Chondrocyte (in vitro differentiated cells): ENCODE data around the gene CEP135. TPM values are rescaled to one million over a fixed set of nuclear protein-coding genes. Genes with fewer than 3 reads are reported as not detected.

Experiments
- DNase-seq: peaks from one replicate; pipeline ENCODE4 v3.0.0; 2021; ENCODE audit warnings: mixed read lengths, low spot score
- H3K27ac Mint-ChIP-seq: one replicate; pipeline ENCODE4 v1.8.0; 2021; ENCODE audit warnings: mild to moderate bottlenecking, moderate library complexity, mixed read lengths; ENCODE audit not compliant: unreplicated experiment
- H3K27me3 Mint-ChIP-seq: 2 replicates; pipeline ENCODE4 v1.8.0; 2021; ENCODE audit warnings: low read depth, mixed read lengths
- H3K36me3 Mint-ChIP-seq: 2 replicates; pipeline ENCODE4 v1.8.0; 2021; ENCODE audit warnings: low read depth, mixed read lengths
- H3K4me1 Mint-ChIP-seq: 2 replicates; pipeline ENCODE4 v1.8.0; 2021; ENCODE audit warnings: low read depth, mild to moderate bottlenecking, mixed read lengths
- H3K4me3 Mint-ChIP-seq: one replicate; pipeline ENCODE4 v1.8.0; 2021; ENCODE audit warnings: mild to moderate bottlenecking, moderate library complexity, mixed read lengths; ENCODE audit not compliant: unreplicated experiment
- H3K9me3 Mint-ChIP-seq: 2 replicates; pipeline ENCODE4 v1.8.0; 2021; ENCODE audit warnings: low read depth, mixed read lengths
- CTCF ChIP-seq: fragments of 200-600 bp; sonication (generic); IDR thresholded peaks from 2 replicates; pipeline ENCODE4 v1.5.0; 2021; ENCODE audit warnings: antibody characterized with exemption, mild to moderate bottlenecking, moderate library complexity
- total RNA-seq: library from RNA; stranded (reverse); gene quantifications from 3 replicates; pipeline ENCODE4 v1.2.1, GENCODE V29; 2021

The CEP135 gene
- total RNA-seq, 1 donor from 2014 or later: 5.2 TPM

- H3K4me1 Mint-ChIP-seq: no peaks in the 10 kb centered on the region
- peaks cover 25% of the 10 kb centered on the region for H3K36me3 Mint-ChIP-seq
- peaks cover 5% of the 10 kb centered on the region for H3K9me3 Mint-ChIP-seq
- no peaks in the 10 kb centered on the region for H3K27me3 Mint-ChIP-seq
- H3K4me3 Mint-ChIP-seq: no peak overlapping the region
- H3K27ac Mint-ChIP-seq: no peak overlapping the region
- no peak for DNase-seq
- no peak for TF ChIP-seq CTCF
Observed at GRCh38 chr4:56028165-56028564, 79.4 kb downstream of the CEP135 start.

- no peak overlapping the region for H3K4me3 Mint-ChIP-seq
- H3K36me3 Mint-ChIP-seq: no peaks in the 10 kb centered on the region
- peaks cover 16% of the 10 kb centered on the region for H3K27me3 Mint-ChIP-seq
- H3K4me1 Mint-ChIP-seq: no peaks in the 10 kb centered on the region
- no peak overlapping the region for H3K27ac Mint-ChIP-seq
- DNase-seq: no peak
- H3K9me3 Mint-ChIP-seq: no peaks in the 10 kb centered on the region
- no peak for TF ChIP-seq CTCF
Observed at GRCh38 chr4:56038487-56039162, 89.9 kb downstream of the CEP135 start.

- H3K27me3 Mint-ChIP-seq: peaks cover 19% of the 10 kb centered on the region
- H3K27ac Mint-ChIP-seq: no peak overlapping the region
- no peak overlapping the region for H3K4me3 Mint-ChIP-seq
- DNase-seq: no peak
- no peak for TF ChIP-seq CTCF
- H3K36me3 Mint-ChIP-seq: no peaks in the 10 kb centered on the region
- H3K4me1 Mint-ChIP-seq: no peaks in the 10 kb centered on the region
- H3K9me3 Mint-ChIP-seq: no peaks in the 10 kb centered on the region
Observed at GRCh38 chr4:56040842-56041241, 92.1 kb downstream of the CEP135 start.

GRCh38 chr4:56042225-56042624 lies 93.5 kb downstream of the CEP135 start:
- Mint-ChIP-seq H3K36me3 (no peaks in the 10 kb centered on the region), H3K27ac (no peak overlapping the region), H3K4me1 (no peaks in the 10 kb centered on the region), H3K27me3 (peaks cover 20% of the 10 kb centered on the region), H3K4me3 (no peak overlapping the region), H3K9me3 (no peaks in the 10 kb centered on the region)
- DNase-seq: no peak
- TF ChIP-seq CTCF: no peak

- Mint-ChIP-seq H3K4me1 (peaks cover 17% of the 10 kb centered on the region), H3K4me3 (peak overlapping the region; percentile 80), H3K27ac (peak overlapping the region; percentile 45), H3K9me3 (no peaks in the 10 kb centered on the region), H3K27me3 (peaks cover 5% of the 10 kb centered on the region), H3K36me3 (no peaks in the 10 kb centered on the region)
- no peak for TF ChIP-seq CTCF
- no peak for DNase-seq
Observed at GRCh38 chr4:56048383-56048701, 99.6 kb downstream of the CEP135 start.
